GM12878 (cell line): ENCODE data around the gene TRPM3. TPM values are rescaled to one million over a fixed set of nuclear protein-coding genes. Genes with fewer than 3 reads are reported as not detected.

ENCODE experiments used
- ATAC-seq: fragments of 200-7000 bp; cut with Tn5 transposase; 3 replicates; pipeline ENCODE4 v1.9.1; 2020; ENCODE audit warnings: mild to moderate bottlenecking, moderate library complexity
- BruUV-seq: library from RNA; stranded (reverse); fragments of 400-500 nt; replicated peaks from 2 replicates; lab custom pipeline; 2021; lab: Mats Ljungman, UMichigan
- CTCF ChIA-PET: fragments of 300-600 bp; sonication (Branson Sonifier 250); formaldehyde crosslinking; extraction: SDS; loops from one replicate; lab custom pipeline; 2021; ENCODE audit warnings: inconsistent platforms; lab: Yijun Ruan, JAX
- POLR2A ChIA-PET: fragments of 350-600 bp; formaldehyde crosslinking; extraction: SDS; loops from one replicate; lab custom pipeline; 2021; ENCODE audit warnings: inconsistent platforms; lab: Charles Lee
- RAD21 ChIA-PET: fragments of 300-600 bp; sonication (Branson Sonifier 250); formaldehyde crosslinking; loops from one replicate; lab custom pipeline; 2023; ENCODE audit warnings: antibody characterized with exemption; ENCODE audit not compliant: unreplicated experiment; lab: Charles Lee
- SMC1A ChIA-PET: fragments of 300-600 bp; sonication (Branson Sonifier 250); formaldehyde crosslinking; loops from one replicate; lab custom pipeline; 2023; ENCODE audit not compliant: unreplicated experiment, uncharacterized antibody; lab: Charles Lee
- DNase-seq: peaks from one replicate; pipeline ENCODE4 v3.0.0-alpha.2; 2011; ENCODE audit warnings: low read depth, low spot score
- FAIRE-seq: peaks from 3 replicates; lab custom pipeline; 2011; peaks lifted over from hg19 to GRCh38; lab: Jason Lieb, UNC
- H2AFZ ChIP-seq: 2 replicates; pipeline ENCODE4 v1.6.0; 2011; ENCODE audit warnings: low read depth, low read length, control low read depth; ENCODE audit not compliant: control insufficient read depth
- H3K27ac ChIP-seq: 2 replicates; pipeline ENCODE4 v1.5.1; 2011; ENCODE audit warnings: control low read depth; ENCODE audit not compliant: control insufficient read depth, insufficient read depth
- H3K27me3 ChIP-seq, 2 experiments: replicated peaks in 1 of 2; 2 replicates each; pipeline versions ENCODE4 v1.6.0 to v1.6.1; 2011; ENCODE audit warnings: low read length in 1 of 2; ENCODE audit not compliant: control insufficient read depth in 2 of 2, insufficient read depth in 2 of 2
- H3K36me3 ChIP-seq, 2 experiments: 2 replicates each; pipeline ENCODE4 v1.5.1; 2011; ENCODE audit warnings: low read length in 1 of 2; ENCODE audit not compliant: control insufficient read depth in 2 of 2, insufficient read depth in 2 of 2
- H3K4me1 ChIP-seq: 2 replicates; pipeline ENCODE4 v1.6.1; 2011; ENCODE audit warnings: mild to moderate bottlenecking, low read length, moderate library complexity, mixed read lengths; ENCODE audit not compliant: control insufficient read depth, insufficient read depth
- H3K4me2 ChIP-seq: 2 replicates; pipeline ENCODE4 v1.6.0; 2011; ENCODE audit warnings: control low read depth; ENCODE audit not compliant: control insufficient read depth, insufficient read depth
- H3K4me3 ChIP-seq: fragments of 200-600 bp; sonication (generic); 2 replicates; pipeline ENCODE4 v1.5.1; 2016
- H3K79me2 ChIP-seq: 2 replicates; pipeline ENCODE4 v1.6.0; 2011; ENCODE audit warnings: low read length; ENCODE audit not compliant: control insufficient read depth, insufficient read depth
- H3K9ac ChIP-seq: 2 replicates; pipeline ENCODE4 v1.8.0; 2011; ENCODE audit warnings: low read length, control low read depth, mixed read lengths; ENCODE audit not compliant: control insufficient read depth, insufficient read depth
- H3K9me3 ChIP-seq: replicated peaks from 3 replicates; pipeline ENCODE4 v1.5.1; 2011; ENCODE audit warnings: mild to moderate bottlenecking, low read length; ENCODE audit not compliant: control insufficient read depth, insufficient read depth
- H4K20me1 ChIP-seq: 2 replicates; pipeline ENCODE4 v1.6.0; 2011; ENCODE audit not compliant: control insufficient read depth, insufficient read depth
- CBFB ChIP-seq: IDR thresholded peaks from 2 replicates; pipeline ENCODE4 v1.6.1; 2016; ENCODE audit warnings: antibody characterized with exemption, low read depth
- GATAD2B ChIP-seq: fragments of 450-650 bp; conservative IDR thresholded peaks from 2 replicates; pipeline ENCODE4 v1.6.1; 2017; ENCODE audit warnings: low read depth, mild to moderate bottlenecking, moderate library complexity
- HDAC6 ChIP-seq: fragments of 200-600 bp; sonication (generic); IDR thresholded peaks from one replicate; pipeline ENCODE4 v1.8.0; 2017; ENCODE audit warnings: antibody characterized with exemption; ENCODE audit not compliant: unreplicated experiment
- MEF2A ChIP-seq: IDR thresholded peaks from 2 replicates; pipeline ENCODE4 v1.6.1; 2011; ENCODE audit warnings: low read depth, mild to moderate bottlenecking, low read length, moderate library complexity; ENCODE audit not compliant: insufficient read depth
- MTA2 ChIP-seq: fragments of 450-650 bp; IDR thresholded peaks from 2 replicates; pipeline ENCODE4 v1.6.1; 2016; ENCODE audit warnings: low read depth, mild to moderate bottlenecking, moderate library complexity
- NFYA ChIP-seq: IDR thresholded peaks from 2 replicates; pipeline ENCODE4 v1.6.1; 2011; ENCODE audit warnings: low read depth, mild to moderate bottlenecking, low read length, improper control_type of control experiment, borderline replicate concordance
- RUNX3 ChIP-seq: IDR thresholded peaks from 2 replicates; pipeline ENCODE4 v1.6.1; 2012; ENCODE audit warnings: low read length, inconsistent platforms
- SKIL ChIP-seq: fragments of 450-650 bp; IDR thresholded peaks from 2 replicates; pipeline ENCODE4 v1.6.1; 2017; ENCODE audit warnings: mild to moderate bottlenecking, low read depth, inconsistent platforms; ENCODE audit not compliant: poor library complexity, severe bottlenecking
- TCF7 ChIP-seq: IDR thresholded peaks from 2 replicates; pipeline ENCODE4 v1.6.1; 2014; ENCODE audit warnings: antibody characterized with exemption, borderline replicate concordance
- WGBS: methylation state at CpG from one replicate; pipeline ENCODE4 v1.1.6; 2016; ENCODE audit warnings: low lambda C conversion rate; ENCODE audit not compliant: insufficient replicate concordance, insufficient coverage; ENCODE audit errors: missing lambda C conversion rate; 5-methylcytosine and 5-hydroxymethylcytosine counted together
- in situ Hi-C: fragments of 300-500 bp; cut with MboI; formaldehyde crosslinking; loops from 9 replicates; pipeline ENCODE4 v1.14.3; 2018; ENCODE audit warnings: mixed read lengths
- intact Hi-C: fragments of 100-400 bp; cut with micrococcal nuclease; formaldehyde crosslinking; loops from one replicate; pipeline ENCODE4 v1.14.2; 2022; ENCODE audit not compliant: unreplicated experiment
- polyA plus RNA-seq, 11 experiments: library from polyadenylated mRNA; depleted of rRNA in 4 of 11; unstranded in 6 of 11; stranded (reverse) in 5 of 11; fragments of >200 nt; fragmentation: Nextera tagmentation in 4 of 11; fragmentation: Illumina TruSeq in 1 of 11; extraction: Ambion mirVana in 4 of 11; extraction: Trizol in 1 of 11; gene quantifications; 1 replicate in 1 of 11; 2 replicates in 10 of 11; pipeline versions ENCODE4 v1.2.1 to v1.2.3, GENCODE V29; 2011 to 2016; ENCODE audit warnings: inconsistent platforms in 2 of 11, missing spikeins in 2 of 11, low read depth in 1 of 11
- total RNA-seq, 4 experiments: library from RNA; depleted of rRNA in 3 of 4; stranded (reverse); fragments of >200 nt in 3 of 4; fragmentation: Illumina TruSeq in 1 of 4; extraction: Trizol in 1 of 4; gene quantifications; 2 replicates each; pipeline versions ENCODE4 v1.2.1 to v1.2.3, GENCODE V29; 2013 to 2021
- TF ChIP-seq, protein P1 (sequence below): fragments of 450-650 bp; IDR thresholded peaks from 2 replicates; pipeline ENCODE4 v1.6.1; 2018; ENCODE audit warnings: borderline replicate concordance, mild to moderate bottlenecking; ENCODE audit not compliant: partially characterized antibody
- TF ChIP-seq, protein P2 (sequence below): IDR thresholded peaks from 2 replicates; pipeline ENCODE4 v1.6.1; 2011; ENCODE audit warnings: low read depth, low read length, improper control_type of control experiment, borderline replicate concordance
- TF ChIP-seq, protein P3 (sequence below): IDR thresholded peaks from 2 replicates; pipeline ENCODE4 v1.6.1; 2011; ENCODE audit warnings: low read depth, mild to moderate bottlenecking, low read length, moderate library complexity, borderline replicate concordance; ENCODE audit errors: extremely low read depth

The TRPM3 gene
- total and polyA plus RNA-seq, 10 of the 15 experiments (the other 5 are each of a cell fraction or from before 2014, with no cell fraction given) = not detected

DNA sequence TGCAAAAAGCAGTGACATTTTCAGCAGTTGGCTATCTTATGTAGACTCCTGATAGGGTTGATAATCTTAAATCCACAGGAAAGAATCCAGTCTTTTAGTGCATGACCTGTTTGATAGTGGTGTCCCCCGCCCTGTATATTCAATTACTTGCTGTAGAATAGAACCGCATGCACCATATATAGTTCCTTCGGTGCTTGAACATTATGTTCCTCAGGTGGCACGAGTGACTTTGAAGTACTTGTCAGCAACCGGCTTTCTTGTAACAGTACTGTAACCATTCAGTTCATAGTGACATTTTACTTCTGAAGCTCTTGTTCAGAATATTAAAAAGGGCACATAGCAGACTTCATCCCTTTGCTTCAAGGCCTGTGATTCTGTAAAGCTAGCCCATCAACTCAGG lies 543.8 kb downstream of the TRPM3 start:
- Histone ChIP-seq H3K4me1 (no peaks in the 10 kb centered on the region), H3K4me2 (no peak overlapping the region), H3K4me3 (no peak overlapping the region), H3K79me2 (no peaks in the 10 kb centered on the region), H3K27ac (no peak overlapping the region), H3K9me3 (no peaks in the 10 kb centered on the region), H3K27me3 (no peaks in the 10 kb centered on the region), H3K9ac (no peak overlapping the region), H4K20me1 (no peaks in the 10 kb centered on the region), H2AFZ (no peak overlapping the region), H3K36me3 (no peaks in the 10 kb centered on the region)
- TF ChIP-seq, protein P1, sequence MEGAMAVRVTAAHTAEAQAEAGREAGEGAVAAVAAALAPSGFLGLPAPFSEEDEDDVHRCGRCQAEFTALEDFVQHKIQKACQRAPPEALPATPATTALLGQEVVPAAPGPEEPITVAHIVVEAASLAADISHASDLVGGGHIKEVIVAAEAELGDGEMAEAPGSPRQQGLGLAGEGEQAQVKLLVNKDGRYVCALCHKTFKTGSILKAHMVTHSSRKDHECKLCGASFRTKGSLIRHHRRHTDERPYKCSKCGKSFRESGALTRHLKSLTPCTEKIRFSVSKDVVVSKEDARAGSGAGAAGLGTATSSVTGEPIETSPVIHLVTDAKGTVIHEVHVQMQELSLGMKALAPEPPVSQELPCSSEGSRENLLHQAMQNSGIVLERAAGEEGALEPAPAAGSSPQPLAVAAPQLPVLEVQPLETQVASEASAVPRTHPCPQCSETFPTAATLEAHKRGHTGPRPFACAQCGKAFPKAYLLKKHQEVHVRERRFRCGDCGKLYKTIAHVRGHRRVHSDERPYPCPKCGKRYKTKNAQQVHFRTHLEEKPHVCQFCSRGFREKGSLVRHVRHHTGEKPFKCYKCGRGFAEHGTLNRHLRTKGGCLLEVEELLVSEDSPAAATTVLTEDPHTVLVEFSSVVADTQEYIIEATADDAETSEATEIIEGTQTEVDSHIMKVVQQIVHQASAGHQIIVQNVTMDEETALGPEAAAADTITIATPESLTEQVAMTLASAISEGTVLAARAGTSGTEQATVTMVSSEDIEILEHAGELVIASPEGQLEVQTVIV = no peak
- TF ChIP-seq, protein P2, sequence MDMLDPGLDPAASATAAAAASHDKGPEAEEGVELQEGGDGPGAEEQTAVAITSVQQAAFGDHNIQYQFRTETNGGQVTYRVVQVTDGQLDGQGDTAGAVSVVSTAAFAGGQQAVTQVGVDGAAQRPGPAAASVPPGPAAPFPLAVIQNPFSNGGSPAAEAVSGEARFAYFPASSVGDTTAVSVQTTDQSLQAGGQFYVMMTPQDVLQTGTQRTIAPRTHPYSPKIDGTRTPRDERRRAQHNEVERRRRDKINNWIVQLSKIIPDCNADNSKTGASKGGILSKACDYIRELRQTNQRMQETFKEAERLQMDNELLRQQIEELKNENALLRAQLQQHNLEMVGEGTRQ = no peak
- no peak for TF ChIP-seq SKIL
- no peak for TF ChIP-seq RUNX3
- no peak for TF ChIP-seq TCF7
- no peak for TF ChIP-seq NFYA
- TF ChIP-seq CBFB = no peak
- TF ChIP-seq MTA2 = no peak
- no peak for TF ChIP-seq HDAC6
- no peak for TF ChIP-seq GATAD2B
- TF ChIP-seq, protein P3, sequence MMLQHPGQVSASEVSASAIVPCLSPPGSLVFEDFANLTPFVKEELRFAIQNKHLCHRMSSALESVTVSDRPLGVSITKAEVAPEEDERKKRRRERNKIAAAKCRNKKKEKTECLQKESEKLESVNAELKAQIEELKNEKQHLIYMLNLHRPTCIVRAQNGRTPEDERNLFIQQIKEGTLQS = no peak
- no peak for TF ChIP-seq MEF2A
- SMC1A ChIA-PET = no interaction called here
- no TSS peak for BruUV-seq
- CTCF ChIA-PET = interaction anchor here (3.5 kb wide), 1 partner anchor 92 kb away, joined by 12 read pairs; no protein-coding TSS in a partner anchor
- RAD21 ChIA-PET = no interaction called here
- POLR2A ChIA-PET = no interaction called here
- in situ Hi-C loops = no loop called here
- no peak for DNase-seq
- WGBS = 51% methylated on average over 5 of the region's 5 CpGs
- no peak for ATAC-seq
- intact Hi-C loops = no loop called here
- no peak for FAIRE-seq
